Measurements from ENCODE around the gene DEFB129. TPM values are rescaled to one million over a fixed set of nuclear protein-coding genes. Genes with fewer than 3 reads are reported as not detected.

Gene DEFB129
- total and polyA plus RNA-seq, 10 of the 15 experiments (the other 5 are each of a cell fraction or from before 2014, with no cell fraction given): not detected

DNA sequence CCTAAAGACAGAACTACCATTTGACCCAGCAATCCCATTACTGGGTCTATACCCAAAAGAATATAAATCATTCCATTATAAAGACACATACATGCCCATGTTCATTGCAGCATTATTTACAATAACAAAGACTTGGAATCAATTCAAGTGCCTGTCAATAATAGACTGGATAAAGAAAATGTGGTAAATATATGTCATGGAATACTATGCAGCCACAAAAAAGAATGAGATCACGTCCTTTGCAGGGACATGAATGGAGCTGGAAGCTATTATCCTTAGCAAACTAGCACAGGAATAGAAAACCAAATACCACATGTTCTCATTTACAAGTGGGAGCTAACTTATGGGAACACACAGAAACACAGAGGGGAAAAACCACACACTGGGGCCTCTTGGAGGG is 28.8 kb upstream of the DEFB129 start:
- ATAC-seq (no peak), DNase-seq (ENCODE audit: low read depth, low spot score) (no peak), FAIRE-seq (no peak)
- in situ Hi-C loops (cut with MboI) (no loop called here), intact Hi-C loops (cut with micrococcal nuclease; ENCODE audit: unreplicated experiment) (no loop called here)
- ChIA-PET SMC1A (ENCODE audit: uncharacterized antibody, unreplicated experiment) (no interaction called here), POLR2A (no interaction called here), RAD21 (ENCODE audit: unreplicated experiment) (no interaction called here), CTCF (no interaction called here)
- H2AFZ ChIP-seq (ENCODE audit: control insufficient read depth, low read depth, low read length): no peak overlapping the region
- TF ChIP-seq, protein P1, sequence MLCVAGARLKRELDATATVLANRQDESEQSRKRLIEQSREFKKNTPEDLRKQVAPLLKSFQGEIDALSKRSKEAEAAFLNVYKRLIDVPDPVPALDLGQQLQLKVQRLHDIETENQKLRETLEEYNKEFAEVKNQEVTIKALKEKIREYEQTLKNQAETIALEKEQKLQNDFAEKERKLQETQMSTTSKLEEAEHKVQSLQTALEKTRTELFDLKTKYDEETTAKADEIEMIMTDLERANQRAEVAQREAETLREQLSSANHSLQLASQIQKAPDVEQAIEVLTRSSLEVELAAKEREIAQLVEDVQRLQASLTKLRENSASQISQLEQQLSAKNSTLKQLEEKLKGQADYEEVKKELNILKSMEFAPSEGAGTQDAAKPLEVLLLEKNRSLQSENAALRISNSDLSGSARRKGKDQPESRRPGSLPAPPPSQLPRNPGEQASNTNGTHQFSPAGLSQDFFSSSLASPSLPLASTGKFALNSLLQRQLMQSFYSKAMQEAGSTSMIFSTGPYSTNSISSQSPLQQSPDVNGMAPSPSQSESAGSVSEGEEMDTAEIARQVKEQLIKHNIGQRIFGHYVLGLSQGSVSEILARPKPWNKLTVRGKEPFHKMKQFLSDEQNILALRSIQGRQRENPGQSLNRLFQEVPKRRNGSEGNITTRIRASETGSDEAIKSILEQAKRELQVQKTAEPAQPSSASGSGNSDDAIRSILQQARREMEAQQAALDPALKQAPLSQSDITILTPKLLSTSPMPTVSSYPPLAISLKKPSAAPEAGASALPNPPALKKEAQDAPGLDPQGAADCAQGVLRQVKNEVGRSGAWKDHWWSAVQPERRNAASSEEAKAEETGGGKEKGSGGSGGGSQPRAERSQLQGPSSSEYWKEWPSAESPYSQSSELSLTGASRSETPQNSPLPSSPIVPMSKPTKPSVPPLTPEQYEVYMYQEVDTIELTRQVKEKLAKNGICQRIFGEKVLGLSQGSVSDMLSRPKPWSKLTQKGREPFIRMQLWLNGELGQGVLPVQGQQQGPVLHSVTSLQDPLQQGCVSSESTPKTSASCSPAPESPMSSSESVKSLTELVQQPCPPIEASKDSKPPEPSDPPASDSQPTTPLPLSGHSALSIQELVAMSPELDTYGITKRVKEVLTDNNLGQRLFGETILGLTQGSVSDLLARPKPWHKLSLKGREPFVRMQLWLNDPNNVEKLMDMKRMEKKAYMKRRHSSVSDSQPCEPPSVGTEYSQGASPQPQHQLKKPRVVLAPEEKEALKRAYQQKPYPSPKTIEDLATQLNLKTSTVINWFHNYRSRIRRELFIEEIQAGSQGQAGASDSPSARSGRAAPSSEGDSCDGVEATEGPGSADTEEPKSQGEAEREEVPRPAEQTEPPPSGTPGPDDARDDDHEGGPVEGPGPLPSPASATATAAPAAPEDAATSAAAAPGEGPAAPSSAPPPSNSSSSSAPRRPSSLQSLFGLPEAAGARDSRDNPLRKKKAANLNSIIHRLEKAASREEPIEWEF (IDR thresholded peaks at IDR 0.05; ENCODE audit: insufficient replicate concordance, low read depth, low read length): no peak
- TF ChIP-seq CHD2 (IDR thresholded peaks at IDR 0.05; ENCODE audit: borderline replicate concordance, low read depth, low read length) (no peak), HDAC2 (IDR thresholded peaks at IDR 0.05) (no peak), JUNB (IDR thresholded peaks at IDR 0.05) (no peak), MYB (IDR thresholded peaks at IDR 0.05; ENCODE audit: borderline replicate concordance, low read depth, low read length) (no peak)
- H3K27ac ChIP-seq (ENCODE audit: control insufficient read depth, insufficient read depth): no peak overlapping the region
- H3K9ac ChIP-seq (ENCODE audit: control insufficient read depth, insufficient read depth, low read length): no peak overlapping the region
- H4K20me1 ChIP-seq (ENCODE audit: control insufficient read depth, insufficient read depth): no peaks in the 10 kb centered on the region
- WGBS (ENCODE audit: insufficient coverage, insufficient replicate concordance, low lambda C conversion rate, missing lambda C conversion rate): 5% methylated on average over 1 of the region's 1 CpG
- peaks cover 0 to 3% of the 10 kb centered on the region in 2 experiments; a peak in 2 of 4 replicates for H3K27me3 ChIP-seq (replicated peaks in 1 of 2; ENCODE audit: control insufficient read depth in 2 of 2, insufficient read depth in 2 of 2, low read length in 1 of 2)
- no peak overlapping the region for H3K4me2 ChIP-seq (ENCODE audit: control insufficient read depth, insufficient read depth)
- H3K4me3 ChIP-seq: no peak overlapping the region
- no TSS peak for BruUV-seq (replicated peaks)
- H3K79me2 ChIP-seq (ENCODE audit: control insufficient read depth, insufficient read depth, low read length): no peaks in the 10 kb centered on the region
- H3K4me1 ChIP-seq (ENCODE audit: control insufficient read depth, insufficient read depth, low read length): no peaks in the 10 kb centered on the region
- no peaks in the 10 kb centered on the region for H3K9me3 ChIP-seq (replicated peaks; ENCODE audit: control insufficient read depth, insufficient read depth, low read length)
- no peaks in the 10 kb centered on the region for H3K36me3 ChIP-seq (ENCODE audit: control insufficient read depth in 2 of 2, insufficient read depth in 2 of 2, low read length in 1 of 2)

All from GM12878 (cell line).